Epithelial cell of alveolus of lung (primary cell): ENCODE measurements around the gene SMARCA4. TPM values are rescaled to one million over a fixed set of nuclear protein-coding genes. Genes with fewer than 3 reads are reported as not detected.

Source experiments
- total RNA-seq: library from RNA; depleted of rRNA; stranded (reverse); fragments of >200 nt; gene quantifications from 2 replicates; pipeline ENCODE4 v1.2.1, GENCODE V29; 2015

Gene SMARCA4
- total RNA-seq = 58.4 and 80.3 TPM in 2 replicates

GRCh38 chr19:10960314-10961072, at the start of gene SMARCA4:
Gene SMARCA4, plus strand, starts transcription at chr19:10961030. Its CDS starts 23,122 bp downstream, at chr19:10984152.

GRCh38 chr19:10928563-10929401, 32.0 kb upstream of the SMARCA4 start, which contains the start of the genes TIMM29 and YIPF2:
Gene TIMM29, plus strand, starts transcription at chr19:10928811. Its CDS starts 12 bp downstream, at chr19:10928823.
Gene YIPF2, minus strand, starts transcription at chr19:10928639. Its CDS starts 229 bp downstream, at chr19:10928410.

GRCh38 chr19:11089254-11090013, 128.6 kb downstream of the SMARCA4 start, which contains the start of gene LDLR:
Gene LDLR, plus strand, starts transcription at chr19:11089463. Its CDS starts 86 bp downstream, at chr19:11089549.

Other genes starting within 250 kb of the SMARCA4 start
- gene DNM2, start 243.0 kb upstream of the SMARCA4 start, total RNA-seq = 60.5 and 81.8 TPM in 2 replicates
- 50.4 and 84.2 TPM in 2 replicates for gene TMED1, start 124.8 kb upstream of the SMARCA4 start, total RNA-seq
- gene C19orf38, start 112.6 kb upstream of the SMARCA4 start, total RNA-seq = 0.78 and 2.6 TPM in 2 replicates
- 30.2 and 42.9 TPM in 2 replicates for gene CARM1, start 89.5 kb upstream of the SMARCA4 start, total RNA-seq
- 91.8 and 99.6 TPM in 2 replicates for gene YIPF2, start 32.4 kb upstream of the SMARCA4 start, total RNA-seq
- 34.3 and 47.7 TPM in 2 replicates for gene TIMM29, start 32.2 kb upstream of the SMARCA4 start, total RNA-seq
- gene LDLR, start 128.4 kb downstream of the SMARCA4 start, total RNA-seq = 55.3 and 185 TPM in 2 replicates
- 14.8 and 48.1 TPM in 2 replicates for gene SPC24, start 194.8 kb downstream of the SMARCA4 start, total RNA-seq
- 202 and 399 TPM in 2 replicates for gene KANK2, start 236.5 kb downstream of the SMARCA4 start, total RNA-seq